WTC11 (cell line): ENCODE results near the gene FLT3LG. TPM values are rescaled to one million over a fixed set of nuclear protein-coding genes. Genes with fewer than 3 reads are reported as not detected.

Source experiments
- ATAC-seq: fragments of 200-7000 bp; cut with Tn5 transposase; 2 replicates; pipeline ENCODE4 v1.10.0; 2021; ENCODE audit warnings: mild to moderate bottlenecking, moderate library complexity
- CTCF ChIA-PET: fragments of 300-600 bp; sonication (Branson Sonifier 250); formaldehyde crosslinking; loops from one replicate; lab custom pipeline; 2021; ENCODE audit warnings: antibody characterized with exemption; lab: Charles Lee
- POLR2A ChIA-PET: fragments of 350-600 bp; sonication (Branson Sonifier 250); formaldehyde crosslinking; loops from one replicate; lab custom pipeline; 2021; ENCODE audit warnings: antibody characterized with exemption; lab: Charles Lee
- DNase-seq: peaks from one replicate; pipeline ENCODE4 v3.0.0; 2021; ENCODE audit warnings: low spot score
- H3K27ac Mint-ChIP-seq: 2 replicates; pipeline ENCODE4 v1.8.0; 2021; ENCODE audit warnings: mixed read lengths
- H3K27me3 Mint-ChIP-seq: 2 replicates; pipeline ENCODE4 v1.8.0; 2021; ENCODE audit warnings: low read depth, mild to moderate bottlenecking, moderate library complexity, mixed read lengths
- H3K36me3 Mint-ChIP-seq: 2 replicates; pipeline ENCODE4 v1.8.0; 2021; ENCODE audit warnings: mixed read lengths
- H3K4me1 Mint-ChIP-seq: 2 replicates; pipeline ENCODE4 v1.8.0; 2022; ENCODE audit warnings: mixed read lengths
- H3K4me3 Mint-ChIP-seq: 2 replicates; pipeline ENCODE4 v1.8.0; 2021; ENCODE audit warnings: mild to moderate bottlenecking, moderate library complexity, mixed read lengths
- H3K9me3 Mint-ChIP-seq: 2 replicates; pipeline ENCODE4 v1.8.0; 2021; ENCODE audit warnings: mixed read lengths
- FOXK1 ChIP-seq: sonication (generic); formaldehyde crosslinking; IDR thresholded peaks from 2 replicates; pipeline ENCODE4 v1.8.0; 2022; ENCODE audit warnings: mild to moderate bottlenecking, moderate library complexity, missing genetic modification reagents
- JAZF1 ChIP-seq: fragments of 250-450 bp; sonication (Bioruptor Pico); IDR thresholded peaks from 2 replicates; pipeline ENCODE4 v1.9.0; 2021; ENCODE audit warnings: moderate library complexity, mild to moderate bottlenecking, inconsistent platforms
- NFYB ChIP-seq: sonication (generic); formaldehyde crosslinking; conservative IDR thresholded peaks from 2 replicates; pipeline ENCODE4 v1.8.0; 2022; ENCODE audit warnings: low read depth, missing genetic modification reagents
- ZNF121 ChIP-seq: sonication (generic); formaldehyde crosslinking; IDR thresholded peaks from 2 replicates; pipeline ENCODE4 v1.8.0; 2023; ENCODE audit warnings: missing genetic modification reagents
- total RNA-seq: library from RNA; stranded (reverse); gene quantifications from 3 replicates; pipeline ENCODE4 v1.2.3, GENCODE V29; 2021
- TF ChIP-seq, protein P1 (sequence below): fragments of 250-450 bp; sonication (Bioruptor Pico); IDR thresholded peaks from 2 replicates; pipeline ENCODE4 v1.9.0; 2021; ENCODE audit warnings: moderate library complexity, mild to moderate bottlenecking, inconsistent platforms, borderline replicate concordance
- TF ChIP-seq, protein P2 (sequence below): sonication (generic); formaldehyde crosslinking; IDR thresholded peaks from 2 replicates; pipeline ENCODE4 v1.8.0; 2022; ENCODE audit warnings: missing genetic modification reagents
- TF ChIP-seq, protein P3 (sequence below): sonication (generic); formaldehyde crosslinking; conservative IDR thresholded peaks from 2 replicates; pipeline ENCODE4 v1.8.1; 2023; ENCODE audit warnings: mild to moderate bottlenecking, low read depth, missing genetic modification reagents, moderate library complexity

FLT3LG gene
- total RNA-seq, 1 experiment from 2014 or later = 2.9 TPM

DNA sequence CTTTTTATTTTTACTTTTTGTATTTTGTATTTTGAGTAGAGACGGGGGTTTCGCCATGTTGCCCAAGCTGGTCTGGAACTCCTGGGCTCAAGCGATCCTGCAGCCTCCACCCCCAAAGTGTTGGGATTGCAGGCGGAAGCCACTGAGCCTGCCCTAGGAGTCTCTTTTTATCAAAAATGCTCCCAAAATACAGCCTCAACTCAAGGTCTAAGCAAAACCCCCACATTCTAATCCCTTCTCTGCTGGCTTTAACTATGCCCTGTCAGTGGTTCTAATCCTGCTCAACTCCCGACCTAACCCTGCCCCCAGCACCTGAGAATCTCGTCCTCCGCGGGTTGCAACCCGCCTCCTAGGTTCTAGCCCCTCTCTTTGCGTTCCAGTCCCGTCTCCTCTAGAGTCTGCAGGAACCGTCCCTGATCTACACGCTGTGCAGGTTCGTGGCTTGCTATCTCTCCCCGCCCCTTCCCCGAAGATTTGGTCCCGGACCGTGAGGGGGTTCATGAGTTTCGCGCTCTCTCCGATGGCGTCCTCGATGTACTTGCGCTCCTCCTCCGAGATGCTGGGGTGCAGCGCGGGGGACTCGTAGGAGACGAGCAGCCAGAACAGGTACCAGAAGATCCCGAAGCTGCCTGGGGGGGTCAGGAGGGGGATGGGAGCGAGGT lies 40.6 kb upstream of the FLT3LG start:
- H3K9me3 Mint-ChIP-seq = peaks cover 11% of the 10 kb centered on the region

DNA sequence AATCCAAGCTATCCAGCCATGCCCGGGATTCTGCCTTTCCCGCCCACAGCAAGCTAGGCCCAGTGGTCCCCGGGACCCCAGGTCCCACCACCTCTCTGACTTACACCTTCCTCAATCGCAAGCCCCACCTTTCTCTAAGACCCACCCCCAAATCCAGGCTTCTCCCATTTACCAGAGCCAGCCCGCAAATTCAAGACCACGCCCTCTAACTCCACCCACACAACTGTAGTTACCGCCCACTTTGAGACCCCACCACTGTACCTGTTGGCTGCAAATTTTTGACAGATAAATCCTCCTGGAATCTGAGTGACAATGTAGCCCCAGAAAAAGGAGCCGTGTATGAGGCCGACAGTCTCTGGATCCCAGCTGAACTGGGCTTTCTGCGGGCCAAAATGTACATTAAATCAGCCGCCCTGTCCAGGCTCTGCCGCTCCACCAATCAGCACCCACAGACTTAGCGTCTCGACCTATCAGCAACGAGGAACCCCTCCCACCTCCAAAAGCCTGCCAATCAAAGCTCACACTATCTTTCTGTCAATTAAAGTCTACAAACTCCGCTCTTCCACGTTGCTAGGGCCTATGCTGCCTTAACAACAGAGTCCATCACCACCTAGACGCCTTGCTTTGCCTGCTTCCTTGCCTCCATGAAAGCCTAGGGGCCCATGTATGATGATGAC lies 39.0 kb upstream of the FLT3LG start:
- Mint-ChIP-seq H3K4me1 (peaks cover 37% of the 10 kb centered on the region), H3K27ac (no peak overlapping the region), H3K4me3 (peak overlapping the region; percentile 66), H3K27me3 (peaks cover 100% of the 10 kb centered on the region), H3K9me3 (peaks cover 11% of the 10 kb centered on the region), H3K36me3 (peaks cover 3% of the 10 kb centered on the region; the same call in 1 of the 2 replicates)
- no peak for ATAC-seq
- peak; percentile 81 for TF ChIP-seq NFYB (CRISPR knock-in tag)
- TF ChIP-seq JAZF1 = no peak
- CTCF ChIA-PET = interaction anchor here (0.6 to 2.6 kb wide), 5 partner anchors 14 to 112 kb away, joined by 3 to 28 read pairs (median 5); partner anchors contain the start of gene DKKL1
- DNase-seq = no peak
- POLR2A ChIA-PET = interaction anchor here (0.5 to 1.6 kb wide), 4 partner anchors 17 to 251 kb away, joined by 3 to 6 read pairs (median 4); partner anchors contain the start of gene PIH1D1

More for the DNA sequence above, 40.6 kb upstream of the FLT3LG start:
- Mint-ChIP-seq H3K27ac (no peak overlapping the region), H3K4me1 (peaks cover 50% of the 10 kb centered on the region), H3K36me3 (peaks cover 3% of the 10 kb centered on the region; the same call in 1 of the 2 replicates), H3K27me3 (peaks cover 99% of the 10 kb centered on the region), H3K4me3 (peak overlapping the region; percentile 73)
- CTCF ChIA-PET = interaction anchor here (0.6 to 1.7 kb wide), 3 partner anchors 11 to 41 kb away, joined by 3 to 5 read pairs (median 3); no protein-coding TSS in a partner anchor
- ATAC-seq (no peak), DNase-seq (no peak)
- POLR2A ChIA-PET = interaction anchor here (1.1 kb wide), 1 partner anchor 11 kb away, joined by 4 read pairs; no protein-coding TSS in a partner anchor
- TF ChIP-seq, protein P1, sequence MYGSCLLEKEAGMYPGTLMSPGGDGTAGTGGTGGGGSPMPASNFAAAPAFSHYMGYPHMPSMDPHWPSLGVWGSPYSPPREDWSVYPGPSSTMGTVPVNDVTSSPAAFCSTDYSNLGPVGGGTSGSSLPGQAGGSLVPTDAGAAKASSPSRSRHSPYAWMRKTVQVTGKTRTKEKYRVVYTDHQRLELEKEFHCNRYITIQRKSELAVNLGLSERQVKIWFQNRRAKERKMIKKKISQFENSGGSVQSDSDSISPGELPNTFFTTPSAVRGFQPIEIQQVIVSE (CRISPR knock-in tag) = no peak
- TF ChIP-seq, protein P2, sequence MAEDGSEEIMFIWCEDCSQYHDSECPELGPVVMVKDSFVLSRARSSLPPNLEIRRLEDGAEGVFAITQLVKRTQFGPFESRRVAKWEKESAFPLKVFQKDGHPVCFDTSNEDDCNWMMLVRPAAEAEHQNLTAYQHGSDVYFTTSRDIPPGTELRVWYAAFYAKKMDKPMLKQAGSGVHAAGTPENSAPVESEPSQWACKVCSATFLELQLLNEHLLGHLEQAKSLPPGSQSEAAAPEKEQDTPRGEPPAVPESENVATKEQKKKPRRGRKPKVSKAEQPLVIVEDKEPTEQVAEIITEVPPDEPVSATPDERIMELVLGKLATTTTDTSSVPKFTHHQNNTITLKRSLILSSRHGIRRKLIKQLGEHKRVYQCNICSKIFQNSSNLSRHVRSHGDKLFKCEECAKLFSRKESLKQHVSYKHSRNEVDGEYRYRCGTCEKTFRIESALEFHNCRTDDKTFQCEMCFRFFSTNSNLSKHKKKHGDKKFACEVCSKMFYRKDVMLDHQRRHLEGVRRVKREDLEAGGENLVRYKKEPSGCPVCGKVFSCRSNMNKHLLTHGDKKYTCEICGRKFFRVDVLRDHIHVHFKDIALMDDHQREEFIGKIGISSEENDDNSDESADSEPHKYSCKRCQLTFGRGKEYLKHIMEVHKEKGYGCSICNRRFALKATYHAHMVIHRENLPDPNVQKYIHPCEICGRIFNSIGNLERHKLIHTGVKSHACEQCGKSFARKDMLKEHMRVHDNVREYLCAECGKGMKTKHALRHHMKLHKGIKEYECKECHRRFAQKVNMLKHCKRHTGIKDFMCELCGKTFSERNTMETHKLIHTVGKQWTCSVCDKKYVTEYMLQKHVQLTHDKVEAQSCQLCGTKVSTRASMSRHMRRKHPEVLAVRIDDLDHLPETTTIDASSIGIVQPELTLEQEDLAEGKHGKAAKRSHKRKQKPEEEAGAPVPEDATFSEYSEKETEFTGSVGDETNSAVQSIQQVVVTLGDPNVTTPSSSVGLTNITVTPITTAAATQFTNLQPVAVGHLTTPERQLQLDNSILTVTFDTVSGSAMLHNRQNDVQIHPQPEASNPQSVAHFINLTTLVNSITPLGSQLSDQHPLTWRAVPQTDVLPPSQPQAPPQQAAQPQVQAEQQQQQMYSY (CRISPR knock-in tag) = no peak
- TF ChIP-seq, protein P3, sequence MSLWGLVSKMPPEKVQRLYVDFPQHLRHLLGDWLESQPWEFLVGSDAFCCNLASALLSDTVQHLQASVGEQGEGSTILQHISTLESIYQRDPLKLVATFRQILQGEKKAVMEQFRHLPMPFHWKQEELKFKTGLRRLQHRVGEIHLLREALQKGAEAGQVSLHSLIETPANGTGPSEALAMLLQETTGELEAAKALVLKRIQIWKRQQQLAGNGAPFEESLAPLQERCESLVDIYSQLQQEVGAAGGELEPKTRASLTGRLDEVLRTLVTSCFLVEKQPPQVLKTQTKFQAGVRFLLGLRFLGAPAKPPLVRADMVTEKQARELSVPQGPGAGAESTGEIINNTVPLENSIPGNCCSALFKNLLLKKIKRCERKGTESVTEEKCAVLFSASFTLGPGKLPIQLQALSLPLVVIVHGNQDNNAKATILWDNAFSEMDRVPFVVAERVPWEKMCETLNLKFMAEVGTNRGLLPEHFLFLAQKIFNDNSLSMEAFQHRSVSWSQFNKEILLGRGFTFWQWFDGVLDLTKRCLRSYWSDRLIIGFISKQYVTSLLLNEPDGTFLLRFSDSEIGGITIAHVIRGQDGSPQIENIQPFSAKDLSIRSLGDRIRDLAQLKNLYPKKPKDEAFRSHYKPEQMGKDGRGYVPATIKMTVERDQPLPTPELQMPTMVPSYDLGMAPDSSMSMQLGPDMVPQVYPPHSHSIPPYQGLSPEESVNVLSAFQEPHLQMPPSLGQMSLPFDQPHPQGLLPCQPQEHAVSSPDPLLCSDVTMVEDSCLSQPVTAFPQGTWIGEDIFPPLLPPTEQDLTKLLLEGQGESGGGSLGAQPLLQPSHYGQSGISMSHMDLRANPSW (CRISPR knock-in tag) = no peak
- TF ChIP-seq, all 79 proteins: peak for 0

DNA sequence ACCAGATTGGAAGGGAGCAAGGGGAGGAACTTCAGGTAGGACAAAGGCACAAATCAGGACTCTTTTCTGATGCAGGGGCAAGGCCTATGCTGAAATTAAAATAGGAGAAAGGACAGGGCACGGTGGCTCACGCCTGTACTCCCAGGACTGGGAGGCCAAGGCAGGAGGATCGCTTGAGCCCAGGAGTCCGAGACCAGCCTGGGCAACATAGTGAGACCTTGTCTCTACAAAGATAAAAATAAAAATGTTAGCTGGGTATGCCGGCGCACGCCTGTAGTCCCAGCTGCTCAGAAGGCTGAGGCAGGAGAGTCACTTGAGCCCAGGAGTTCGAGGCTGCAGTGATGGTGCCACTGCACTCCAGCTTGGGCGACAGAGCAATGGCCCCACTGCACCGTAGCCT lies 38.3 kb upstream of the FLT3LG start:
- POLR2A ChIA-PET = interaction anchor here (0.7 to 1.6 kb wide), 4 partner anchors 18 to 60 kb away, joined by 3 to 7 read pairs (median 5); partner anchors contain the start of genes ALDH16A1 and RPS11
- H3K4me3 Mint-ChIP-seq = peak overlapping the region; percentile 66
- CTCF ChIA-PET = interaction anchor here (0.7 to 2.6 kb wide), 19 partner anchors 10 to 436 kb away, joined by 3 to 28 read pairs (median 5); partner anchors contain the start of genes ALDH16A1, DKKL1, GFY and PIH1D1

More for the DNA sequence above, 38.3 kb upstream of the FLT3LG start:
- no peak for DNase-seq
- peaks cover 100% of the 10 kb centered on the region for H3K27me3 Mint-ChIP-seq
- TF ChIP-seq FOXK1 = no peak
- peak; percentile 53; the same call in 1 of the 2 replicates for TF ChIP-seq ZNF121 (CRISPR knock-in tag)
- H3K9me3 Mint-ChIP-seq = peaks cover 11% of the 10 kb centered on the region
- ATAC-seq = no peak
- peak overlapping the region; percentile 84 for H3K27ac Mint-ChIP-seq
- H3K36me3 Mint-ChIP-seq = peaks cover 3% of the 10 kb centered on the region; the same call in 1 of the 2 replicates
- peaks cover 36% of the 10 kb centered on the region for H3K4me1 Mint-ChIP-seq
